Upper lobe of right lung (tissue), 1 donor: Measurements from ENCODE around the gene PKD1. TPM values are rescaled to one million over a fixed set of nuclear protein-coding genes. Genes with fewer than 3 reads are reported as not detected.
A peak's percentile ranks its signal among the peaks of the same experiment; 100 is the strongest.

Experiments used
- ATAC-seq: fragments of 200-7000 bp; cut with Tn5 transposase; one replicate; pipeline ENCODE4 v1.9.1; 2020; ENCODE audit warnings: mild to moderate bottlenecking, moderate library complexity
- DNase-seq: peaks from one replicate; pipeline ENCODE4 v3.0.0-alpha.2; 2020
- H3K27ac ChIP-seq: fragments of 200-600 bp; one replicate; pipeline ENCODE4 v1.8.0; 2022
- H3K27me3 ChIP-seq: fragments of 200-600 bp; one replicate; pipeline ENCODE4 v1.8.0; 2022; ENCODE audit warnings: mild to moderate bottlenecking
- H3K36me3 ChIP-seq: fragments of 200-600 bp; one replicate; pipeline ENCODE4 v1.8.0; 2022
- H3K4me1 ChIP-seq: fragments of 200-600 bp; one replicate; pipeline ENCODE4 v1.8.0; 2022
- H3K4me3 ChIP-seq: fragments of 200-600 bp; one replicate; pipeline ENCODE4 v1.8.0; 2022; ENCODE audit warnings: mild to moderate bottlenecking
- H3K9me3 ChIP-seq: fragments of 200-600 bp; one replicate; pipeline ENCODE4 v1.8.0; 2022
- intact Hi-C: fragments of 100-400 bp; cut with DNase I; formaldehyde crosslinking; loops from one replicate; pipeline ENCODE4 v1.11.0; 2022
- total RNA-seq: library from RNA; stranded (reverse); fragmentation: NEBNext Ultra II Directional; extraction: Animal tissue kit (Norgen Biotek cat#: 25700); gene quantifications from one replicate; pipeline ENCODE4 v1.2.1, GENCODE V29; 2021
- TF ChIP-seq, protein P1 (sequence below): fragments of 200-600 bp; IDR thresholded peaks from one replicate; pipeline ENCODE4 v1.8.0; 2022; ENCODE audit warnings: antibody characterized with exemption
- donor health status: DM: no; HTN: yes; CAD: no; lungs with severe emphysema.

PKD1 gene
- total RNA-seq, 1 donor from 2014 or later: 84.8 TPM

DNA sequence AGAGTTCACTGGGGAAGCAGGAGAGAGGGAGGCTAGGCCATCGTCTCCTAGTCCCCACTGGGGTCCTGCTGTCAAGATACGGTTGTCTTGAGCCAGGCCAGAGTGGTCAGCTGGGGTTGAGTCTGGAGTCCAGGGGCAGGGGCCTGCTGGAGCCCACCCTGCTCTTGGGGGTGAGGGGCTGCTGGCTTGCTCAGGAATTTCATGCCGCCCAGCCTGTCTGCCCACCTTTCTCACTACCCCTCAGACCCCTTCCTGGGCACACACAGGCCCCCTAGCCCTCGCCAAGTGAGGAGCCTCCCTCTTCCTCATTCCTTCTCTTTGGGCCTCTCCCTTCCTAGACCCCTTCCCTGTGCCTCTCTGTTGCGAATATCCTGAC is 21.1 kb upstream of the PKD1 start:
- Histone ChIP-seq H3K4me3 (peak overlapping the region; percentile 78), H3K9me3 (no peaks in the 10 kb centered on the region), H3K27ac (peak overlapping the region; percentile 65), H3K36me3 (peaks cover 11% of the 10 kb centered on the region), H3K4me1 (peaks cover 73% of the 10 kb centered on the region), H3K27me3 (no peaks in the 10 kb centered on the region)
- intact Hi-C loops: no loop called here
- TF ChIP-seq, protein P1, sequence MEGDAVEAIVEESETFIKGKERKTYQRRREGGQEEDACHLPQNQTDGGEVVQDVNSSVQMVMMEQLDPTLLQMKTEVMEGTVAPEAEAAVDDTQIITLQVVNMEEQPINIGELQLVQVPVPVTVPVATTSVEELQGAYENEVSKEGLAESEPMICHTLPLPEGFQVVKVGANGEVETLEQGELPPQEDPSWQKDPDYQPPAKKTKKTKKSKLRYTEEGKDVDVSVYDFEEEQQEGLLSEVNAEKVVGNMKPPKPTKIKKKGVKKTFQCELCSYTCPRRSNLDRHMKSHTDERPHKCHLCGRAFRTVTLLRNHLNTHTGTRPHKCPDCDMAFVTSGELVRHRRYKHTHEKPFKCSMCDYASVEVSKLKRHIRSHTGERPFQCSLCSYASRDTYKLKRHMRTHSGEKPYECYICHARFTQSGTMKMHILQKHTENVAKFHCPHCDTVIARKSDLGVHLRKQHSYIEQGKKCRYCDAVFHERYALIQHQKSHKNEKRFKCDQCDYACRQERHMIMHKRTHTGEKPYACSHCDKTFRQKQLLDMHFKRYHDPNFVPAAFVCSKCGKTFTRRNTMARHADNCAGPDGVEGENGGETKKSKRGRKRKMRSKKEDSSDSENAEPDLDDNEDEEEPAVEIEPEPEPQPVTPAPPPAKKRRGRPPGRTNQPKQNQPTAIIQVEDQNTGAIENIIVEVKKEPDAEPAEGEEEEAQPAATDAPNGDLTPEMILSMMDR: no peak
- ATAC-seq (no peak), DNase-seq (no peak)

DNA sequence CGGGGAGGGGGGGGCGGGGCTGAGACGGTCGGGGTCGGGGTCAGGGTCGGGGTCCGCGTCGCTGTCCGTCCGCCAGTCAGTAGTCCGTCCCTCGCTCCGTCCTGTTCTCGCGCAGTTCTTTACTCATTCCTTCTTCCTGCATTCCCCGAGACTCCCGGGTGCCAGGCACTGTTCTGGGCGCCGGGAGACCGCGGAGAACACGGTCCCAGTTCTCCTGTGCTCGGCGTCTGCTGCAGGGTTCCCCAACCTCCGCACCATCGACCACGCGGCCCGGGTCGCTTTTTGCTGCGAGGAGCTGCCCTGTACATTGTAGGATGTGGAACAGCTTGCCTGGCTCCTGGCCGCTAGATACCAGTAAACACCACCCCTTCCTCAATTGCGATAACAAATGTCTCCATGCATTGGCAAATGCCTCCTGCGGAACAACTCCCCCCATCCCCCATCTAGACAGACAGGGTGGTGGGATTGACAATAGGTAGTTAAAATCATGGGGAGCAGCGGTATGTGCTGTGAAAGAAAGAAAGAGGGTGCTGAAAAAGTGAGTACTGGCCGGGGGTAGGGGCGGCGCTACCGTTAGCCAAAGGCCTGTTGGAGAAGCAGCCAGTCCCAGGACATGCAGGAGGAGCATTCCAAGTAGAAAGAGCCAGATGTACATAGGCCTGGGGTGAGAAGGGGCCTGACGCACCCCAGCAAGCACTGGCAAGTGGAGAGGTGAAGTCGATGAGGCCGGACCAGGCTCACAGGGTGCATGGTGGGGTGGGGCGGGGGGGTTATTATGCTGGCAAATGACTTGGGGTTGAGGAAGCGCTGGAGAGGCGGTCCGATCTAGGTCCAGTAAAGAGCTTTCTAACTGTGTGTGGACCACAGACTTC is 20.5 kb upstream of the PKD1 start:
- DNase-seq: no peak
- intact Hi-C loops: no loop called here
- Histone ChIP-seq H3K9me3 (no peaks in the 10 kb centered on the region), H3K4me1 (peaks cover 77% of the 10 kb centered on the region), H3K36me3 (peaks cover 17% of the 10 kb centered on the region), H3K4me3 (peak overlapping the region; percentile 78), H3K27me3 (no peaks in the 10 kb centered on the region), H3K27ac (peak overlapping the region; percentile 81)
- no peak for ATAC-seq
- TF ChIP-seq, protein P1: no peak

DNA sequence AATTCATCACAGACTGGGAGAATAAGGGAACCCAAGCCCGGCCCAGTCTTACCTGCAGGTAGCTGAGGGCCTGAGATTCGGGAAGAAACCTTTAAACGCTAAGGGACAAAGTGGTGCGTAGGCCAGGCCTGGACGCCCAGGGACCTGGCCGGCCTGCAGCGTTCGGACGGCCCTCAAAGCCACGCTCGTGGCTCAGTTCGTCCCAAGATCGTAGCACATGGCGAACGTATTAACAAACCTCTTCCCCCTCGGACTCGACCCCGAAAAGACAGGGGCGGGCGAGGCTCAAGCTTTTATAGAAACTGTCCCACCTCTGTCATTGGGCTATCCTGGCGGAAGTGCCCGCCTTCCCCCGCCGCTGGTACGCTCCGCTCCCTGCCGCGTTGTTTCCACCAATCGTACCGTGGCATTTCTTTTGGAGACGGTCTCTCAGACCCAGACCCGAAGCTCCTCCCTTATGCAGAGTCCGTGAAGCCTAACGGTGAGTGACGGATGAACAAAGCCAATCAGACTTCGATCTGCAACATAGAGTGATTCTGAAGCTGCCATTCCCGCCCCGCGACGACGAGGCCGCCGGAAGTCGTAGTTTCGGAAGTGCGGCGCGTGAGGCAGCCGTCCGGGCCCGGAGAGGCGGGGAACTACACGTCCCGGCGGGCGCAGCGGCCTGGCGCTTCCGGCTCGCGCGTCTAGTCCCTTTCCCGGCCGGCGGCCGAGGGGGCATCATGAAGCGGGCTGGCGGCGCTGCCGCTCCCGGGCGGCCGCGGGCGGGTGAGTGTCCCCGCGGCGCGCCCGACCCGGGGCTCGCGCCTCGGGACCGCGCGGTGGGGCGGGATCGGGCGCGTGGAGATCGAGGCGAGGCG is 19.6 kb upstream of the PKD1 start, which contains the start of gene TRAF7:
TSS of gene TRAF7 (plus strand) at position 692 of the 860 bp plus-strand sequence. CDS start 8,139 bp downstream, outside the sequence.
- peaks cover 17% of the 10 kb centered on the region for H3K36me3 ChIP-seq

DNA sequence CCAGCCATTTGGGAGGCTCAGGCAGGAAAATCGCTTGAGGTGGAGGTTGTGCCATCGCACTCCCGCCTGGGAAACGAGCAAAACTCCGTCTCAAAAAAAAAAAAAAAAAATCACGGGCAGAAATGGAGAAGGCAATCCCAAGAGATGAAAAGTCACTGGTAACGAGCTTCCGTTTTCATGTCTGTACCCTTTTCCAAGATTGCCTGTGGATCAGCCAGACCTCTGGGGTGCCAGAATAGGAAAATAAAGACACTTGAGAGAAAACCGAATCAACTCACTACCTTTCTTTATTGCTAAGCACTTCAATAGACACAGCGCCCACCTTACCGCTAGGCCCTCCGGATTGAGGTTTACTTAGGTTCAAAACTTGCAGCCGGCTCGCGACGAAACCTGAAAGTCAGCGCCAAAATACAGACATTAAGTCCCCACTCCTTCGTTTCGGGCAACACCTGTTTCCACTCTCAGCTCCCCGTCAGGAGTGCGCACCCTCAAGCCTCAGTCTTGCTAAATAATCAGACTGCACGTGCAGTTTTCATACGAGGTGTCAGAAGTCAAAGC is 18.9 kb upstream of the PKD1 start:
- no peak for DNase-seq
- Histone ChIP-seq H3K36me3 (peaks cover 17% of the 10 kb centered on the region), H3K4me1 (peaks cover 74% of the 10 kb centered on the region), H3K9me3 (no peaks in the 10 kb centered on the region), H3K27ac (peak overlapping the region; percentile 90), H3K27me3 (no peaks in the 10 kb centered on the region), H3K4me3 (peak overlapping the region; percentile 96)
- TF ChIP-seq, protein P1: no peak
- intact Hi-C loops: no loop called here
- no peak for ATAC-seq

More for the DNA sequence above, 19.6 kb upstream of the PKD1 start, which contains the start of gene TRAF7:
- TF ChIP-seq, protein P1: no peak
- peak; percentile 99 for DNase-seq
- Histone ChIP-seq H3K27ac (peak within 1 kb of the TSS; percentile 90), H3K9me3 (no peaks in the 10 kb centered on the region), H3K4me3 (peak within 1 kb of the TSS; percentile 96), H3K27me3 (no peaks in the 10 kb centered on the region), H3K4me1 (peaks cover 78% of the 10 kb centered on the region)
- intact Hi-C loops: no loop called here
- ATAC-seq: peak; percentile 91

DNA sequence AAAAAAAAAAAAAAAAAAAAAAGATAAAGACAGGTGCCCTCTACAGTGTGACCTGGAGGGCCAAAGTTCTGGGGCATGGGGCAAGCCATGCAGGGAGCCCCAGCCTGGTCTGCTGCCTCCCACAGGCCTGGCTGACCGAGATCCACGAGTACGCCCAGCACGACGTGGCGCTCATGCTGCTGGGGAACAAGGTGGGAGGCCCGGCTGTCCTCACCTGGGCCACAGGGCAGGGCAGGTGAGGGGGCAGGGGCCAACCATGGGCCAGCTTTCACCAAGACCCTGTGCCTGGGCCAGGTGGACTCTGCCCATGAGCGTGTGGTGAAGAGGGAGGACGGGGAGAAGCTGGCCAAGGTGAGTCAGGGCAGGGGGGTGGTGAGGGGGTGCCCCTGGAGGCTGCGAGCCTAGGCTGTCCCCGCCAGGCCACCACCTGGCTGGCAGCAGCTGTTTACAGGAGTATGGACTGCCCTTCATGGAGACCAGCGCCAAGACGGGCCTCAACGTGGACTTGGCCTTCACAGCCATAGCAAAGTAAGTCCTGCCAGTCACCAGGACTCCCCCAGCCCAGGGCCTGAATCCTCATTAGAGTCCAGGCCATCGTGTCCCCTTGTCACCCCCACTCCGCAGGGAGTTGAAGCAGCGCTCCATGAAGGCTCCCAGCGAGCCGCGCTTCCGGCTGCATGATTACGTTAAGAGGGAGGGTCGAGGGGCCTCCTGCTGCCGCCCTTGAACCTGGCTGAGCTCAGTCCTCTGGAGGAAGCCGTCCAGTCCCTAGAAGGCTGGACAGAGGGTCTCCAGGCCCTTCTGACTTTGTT is 17.2 kb upstream of the PKD1 start:
- peaks cover 17% of the 10 kb centered on the region for H3K36me3 ChIP-seq
- H3K4me3 ChIP-seq: peak overlapping the region; percentile 96
- intact Hi-C loops: no loop called here
- peaks cover 72% of the 10 kb centered on the region for H3K4me1 ChIP-seq
- H3K27me3 ChIP-seq: no peaks in the 10 kb centered on the region
- H3K9me3 ChIP-seq: no peaks in the 10 kb centered on the region
- DNase-seq (no peak), ATAC-seq (no peak)
- TF ChIP-seq, protein P1: no peak
- H3K27ac ChIP-seq: peak overlapping the region; percentile 90
